ENCODE results near the gene PTPRG.
"Not testable (repeated sequence)": the region's sequence is repeated elsewhere in the genome, so short reads cannot be mapped to it uniquely, and the experiment has no call there.

Gene PTPRG

GRCh38 chr3:61561374-61562041 is at the start of gene PTPRG:
Gene PTPRG, plus strand, starts transcription at chr3:61561571. Its CDS starts 717 bp downstream, at chr3:61562288.
- no peak for DNase-seq (ENCODE audit: low spot score)

DNA sequence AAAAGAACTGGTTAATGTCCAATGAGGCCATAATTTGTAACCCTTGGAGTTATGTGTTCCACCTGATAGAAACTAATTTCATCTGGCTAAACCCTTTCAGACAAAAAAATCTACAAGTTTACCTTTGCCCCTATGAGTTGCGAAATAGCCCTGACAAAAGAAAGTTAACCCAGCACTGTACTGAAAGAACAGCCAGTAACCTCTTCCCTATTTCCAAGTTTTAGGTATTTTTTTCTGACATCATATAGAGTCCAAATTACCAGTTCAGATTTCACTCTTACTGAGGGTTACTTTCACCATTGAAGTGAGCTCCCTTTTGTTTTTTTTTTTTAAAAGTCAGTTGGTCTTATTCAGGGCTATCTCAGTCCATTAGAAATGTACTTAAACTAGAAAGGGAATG is 42.8 kb upstream of the PTPRG start:
- no peak for DNase-seq (ENCODE audit: low spot score)

- DNase-seq (ENCODE audit: low spot score): no peak
These were observed 40.3 kb upstream of the PTPRG start for GRCh38 chr3:61520966-61521628.

DNA sequence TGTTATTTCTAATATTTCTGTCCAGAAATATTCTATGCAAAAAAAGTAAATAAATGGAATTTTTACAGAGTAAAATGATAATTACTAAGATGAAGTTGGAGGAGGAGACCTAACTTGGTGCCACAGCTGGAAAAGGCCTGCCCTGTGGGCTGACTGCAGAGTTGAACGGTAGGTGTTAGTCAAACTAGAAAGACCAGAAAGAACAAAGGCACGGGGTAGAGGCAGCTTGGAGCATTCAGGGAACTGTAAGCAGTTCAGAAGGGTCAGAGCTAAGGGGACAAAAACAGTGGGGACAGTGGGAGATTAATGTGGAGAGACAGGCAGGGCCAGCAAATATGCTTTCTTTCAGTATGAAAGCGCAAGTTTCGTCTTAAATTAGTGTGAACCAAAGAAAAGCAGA is 39.3 kb upstream of the PTPRG start:
- DNase-seq (ENCODE audit: low spot score): no peak

- DNase-seq (ENCODE audit: low spot score): no peak
These were observed 38.7 kb upstream of the PTPRG start for GRCh38 chr3:61522626-61523025.

- no peak for DNase-seq (ENCODE audit: low spot score)
These were observed 36.4 kb upstream of the PTPRG start for GRCh38 chr3:61524933-61525332.

DNA sequence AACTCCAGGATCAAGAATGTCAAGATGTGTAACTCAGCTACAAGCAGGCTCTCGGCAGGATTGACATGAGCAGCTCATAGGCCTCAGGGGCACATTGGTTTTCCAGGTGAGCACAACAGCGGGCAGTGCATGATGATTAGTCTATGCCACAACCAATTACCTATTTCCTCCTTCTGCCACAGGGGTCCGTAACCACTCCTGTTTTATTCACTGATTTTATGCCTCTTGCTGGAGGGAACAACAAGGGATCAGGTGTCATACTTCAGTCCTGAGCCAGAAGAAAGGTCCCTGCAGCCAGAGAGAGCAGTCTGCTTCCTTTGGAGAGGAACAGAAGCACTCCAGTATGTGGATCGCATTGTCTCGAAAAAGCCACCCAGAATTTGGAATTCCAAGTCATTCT is 35.1 kb upstream of the PTPRG start:
- DNase-seq (ENCODE audit: low spot score): no peak

- DNase-seq (ENCODE audit: low spot score): no peak
These were observed 34.4 kb upstream of the PTPRG start for GRCh38 chr3:61527011-61527410.

- DNase-seq (ENCODE audit: low spot score): no peak
These were observed 31.0 kb upstream of the PTPRG start for GRCh38 chr3:61530355-61530754.

DNA sequence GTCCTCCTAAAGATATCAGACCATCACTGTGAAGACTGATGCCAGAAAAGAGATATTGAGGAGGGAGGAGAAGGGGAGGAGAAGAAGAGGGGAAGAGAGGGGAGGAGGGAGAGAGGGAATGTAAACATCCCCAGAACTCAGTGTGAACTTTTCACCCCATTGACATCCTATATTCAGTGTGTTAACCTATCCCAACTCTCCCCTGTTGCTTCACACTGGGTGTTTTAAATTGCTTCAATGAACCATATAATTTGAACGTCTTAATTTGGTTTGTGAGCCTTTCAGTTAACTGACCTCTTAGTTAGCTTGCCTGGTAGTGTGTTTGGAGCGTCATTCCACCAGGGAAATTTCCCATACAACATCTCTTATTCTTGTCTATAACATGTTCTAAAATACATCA is 29.8 kb upstream of the PTPRG start:
- no peak for DNase-seq (ENCODE audit: low spot score)

DNA sequence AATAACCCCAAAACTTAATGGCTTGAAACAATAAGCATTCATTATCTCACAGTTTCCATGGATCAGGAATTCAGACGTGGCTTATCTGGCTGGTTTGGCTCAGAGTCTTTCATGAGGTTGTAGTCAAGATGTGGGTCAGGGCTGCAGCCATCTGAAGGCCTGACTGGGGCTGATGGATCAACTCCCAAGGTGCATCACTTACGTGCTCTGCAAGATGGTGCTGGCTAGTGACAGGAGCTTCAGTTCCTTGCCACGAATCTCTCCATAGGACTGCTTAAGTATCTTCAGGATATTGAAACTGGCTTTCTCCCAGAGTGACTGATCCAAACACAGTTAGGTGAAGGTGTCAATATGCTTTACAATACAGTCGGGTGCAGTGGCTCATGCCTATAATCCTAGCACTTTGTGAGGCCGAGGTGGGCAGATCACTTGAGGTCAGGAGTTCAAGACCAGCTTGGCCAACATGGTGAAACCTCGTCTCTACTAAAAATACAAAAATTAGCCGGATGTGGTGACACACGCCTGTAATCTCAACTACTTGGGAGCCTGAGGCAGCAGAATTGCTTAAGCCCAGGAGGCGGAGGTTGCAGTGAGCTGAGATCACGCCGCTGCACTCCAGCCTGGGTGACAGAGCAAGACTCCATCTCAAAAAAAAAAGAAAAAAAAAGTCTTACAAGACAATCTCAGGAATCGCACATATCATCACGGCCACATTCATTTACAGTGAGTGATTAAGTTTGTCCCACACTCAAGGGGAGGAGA is 28.5 kb upstream of the PTPRG start:
- DNase-seq (ENCODE audit: low spot score): no peak

DNA sequence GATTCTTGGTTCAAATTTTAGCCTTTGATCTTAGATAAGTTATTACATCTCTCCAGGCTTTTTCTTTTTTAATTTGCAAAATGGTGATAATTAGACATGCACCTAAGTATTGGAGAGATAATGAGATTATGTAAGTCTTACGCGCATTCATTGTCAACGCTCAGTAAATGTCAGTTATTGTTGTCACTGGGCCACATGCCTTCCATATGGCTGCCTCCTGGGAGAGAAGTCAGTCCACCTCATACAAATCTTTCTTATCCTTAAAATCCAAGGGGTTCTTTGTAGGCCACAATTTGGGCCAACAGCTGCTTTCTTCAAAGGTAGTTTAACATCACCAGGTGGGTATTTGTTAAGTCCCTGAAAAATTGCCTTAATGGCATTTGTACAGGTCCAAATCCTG is 25.5 kb upstream of the PTPRG start:
- DNase-seq (ENCODE audit: low spot score): no peak

GRCh38 chr3:61537366-61537765 is 24.0 kb upstream of the PTPRG start:
- DNase-seq (ENCODE audit: low spot score): no peak

DNA sequence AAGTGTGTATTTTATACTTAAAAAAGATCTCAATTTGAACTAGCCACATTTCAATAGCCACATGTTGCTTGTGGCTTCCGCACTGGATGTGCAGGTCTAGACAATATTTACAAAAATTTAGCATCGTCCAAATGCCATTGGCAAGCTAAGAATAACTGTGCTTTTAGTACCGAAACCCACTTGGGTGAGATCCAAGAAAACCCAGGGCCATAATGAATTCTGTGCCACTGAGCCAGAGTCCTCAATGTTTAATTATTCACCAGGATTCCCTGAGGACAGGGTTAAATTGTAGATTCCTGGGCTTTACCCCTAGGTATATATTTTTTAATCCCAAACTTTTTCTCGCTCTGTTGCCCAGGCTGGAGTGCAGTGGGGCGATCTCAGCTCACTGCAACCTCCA is 22.9 kb upstream of the PTPRG start:
- no peak for DNase-seq (ENCODE audit: low spot score)

DNA sequence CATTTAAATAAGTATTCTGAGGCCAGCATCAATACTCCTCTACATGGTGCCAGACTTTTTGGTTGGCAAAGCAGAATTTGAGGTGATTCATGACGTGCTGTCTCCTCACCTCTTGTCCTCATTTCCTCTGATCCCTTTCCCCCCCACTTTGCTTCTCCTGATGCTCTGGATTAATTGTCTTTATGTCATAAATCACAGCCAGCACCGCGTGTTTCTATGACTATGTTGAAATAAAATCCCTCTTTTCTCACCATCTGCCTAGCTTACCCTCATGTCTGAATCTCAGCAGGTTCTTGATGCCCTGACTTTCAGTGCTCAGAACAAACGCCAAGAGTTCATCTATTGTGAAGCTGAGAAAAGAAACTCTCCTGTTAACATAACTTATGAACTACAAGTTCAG is 19.7 kb upstream of the PTPRG start:
- DNase-seq (ENCODE audit: low spot score): no peak

- no peak for DNase-seq (ENCODE audit: low spot score)
These were observed 15.7 kb upstream of the PTPRG start for GRCh38 chr3:61545716-61546115.

- no peak for DNase-seq (ENCODE audit: low spot score)
These were observed 13.7 kb upstream of the PTPRG start for GRCh38 chr3:61547625-61548024.

DNA sequence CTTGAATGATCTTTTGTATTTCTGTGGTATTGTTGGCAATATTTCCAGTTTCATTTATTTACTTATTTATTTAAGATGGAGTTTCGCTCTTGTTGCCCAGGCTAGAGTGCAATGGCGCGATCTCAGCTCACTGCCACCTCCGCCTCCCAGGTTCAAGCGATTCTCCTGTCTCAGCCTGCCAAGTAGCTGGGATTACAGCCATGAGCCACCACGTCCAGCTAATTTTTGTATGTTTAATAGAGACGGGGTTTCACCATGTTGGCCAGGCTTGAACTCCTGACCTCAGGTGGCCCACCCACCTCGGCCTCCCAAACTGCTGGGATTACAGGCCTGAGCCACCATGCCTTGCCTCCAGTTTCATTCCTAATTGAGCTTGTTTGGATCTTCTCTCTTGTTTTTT is 8.7 kb upstream of the PTPRG start:
- DNase-seq (ENCODE audit: low spot score): not testable (repeated sequence)

DNA sequence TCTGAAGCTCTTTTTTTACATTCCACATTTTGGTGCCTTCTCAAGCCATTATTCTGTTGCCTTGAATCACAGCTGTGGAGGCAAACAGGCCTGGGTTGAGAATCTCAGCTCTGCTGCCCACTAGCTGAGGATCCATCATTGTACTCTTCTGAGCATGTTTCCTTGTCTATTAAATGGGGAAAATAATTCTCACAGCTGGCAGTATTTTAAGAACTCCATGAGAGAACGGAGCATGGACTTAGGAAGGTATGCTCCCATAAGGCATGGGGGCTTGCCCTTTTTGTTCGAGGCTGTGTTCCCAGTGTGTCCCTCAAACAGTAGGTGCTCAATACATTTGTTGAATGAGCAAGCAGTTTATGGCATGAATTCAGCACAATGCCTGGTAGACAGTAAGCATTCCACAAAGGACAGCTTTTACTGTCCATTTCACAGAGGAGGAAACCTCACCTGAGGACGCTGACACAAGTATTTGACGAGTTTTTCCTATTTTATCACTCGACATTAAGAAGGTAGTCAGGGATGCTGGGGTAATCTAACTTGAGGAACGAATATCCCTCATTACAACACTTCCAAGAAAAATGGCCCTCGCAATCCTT is 2.1 kb upstream of the PTPRG start:
- DNase-seq (ENCODE audit: low spot score): no peak

GRCh38 chr3:61560517-61561373 is 626 bp upstream of the PTPRG start:
- no peak for DNase-seq (ENCODE audit: low spot score)

GRCh38 chr3:61562042-61562720 is 810 bp downstream of the PTPRG start:
- DNase-seq (ENCODE audit: low spot score): no peak

All from HuH-7.5 (cell line).